ENCODE data around the gene DPYSL4.
"Not testable (repeated sequence)": the region's sequence is repeated elsewhere in the genome, so short reads cannot be mapped to it uniquely, and the experiment has no call there.

GRCh38 chr10:132160231-132160630, 26.5 kb upstream of the DPYSL4 start:
- not testable (repeated sequence) for TF ChIP-seq CTCF, POLR2A (IDR thresholded peaks at IDR 0.05)

All from prostate gland (tissue), 2 donors.